Cardiac muscle cell (in vitro differentiated cells and primary cell): ENCODE measurements around the gene FAM222B. TPM values are rescaled to one million over a fixed set of nuclear protein-coding genes. Genes with fewer than 3 reads are reported as not detected.

Source experiments
- polyA plus RNA-seq: library from polyadenylated mRNA; unstranded; fragments of >200 nt; fragmentation: Nextera tagmentation; extraction: Ambion mirVana; gene quantifications from 2 replicates; pipeline ENCODE4 v1.2.1, GENCODE V29; 2016
- total RNA-seq: library from RNA; depleted of rRNA; stranded (reverse); fragments of >200 nt; gene quantifications from 2 replicates; pipeline ENCODE4 v1.2.3, GENCODE V29; 2016

The FAM222B gene
- total and polyA plus RNA-seq, 2 experiments from 2014 or later = 19.4 to 34.1 TPM

Other genes starting within 250 kb of the FAM222B start
- gene SPAG5, start 243.8 kb downstream of the FAM222B start, total RNA-seq = 9.8 and 52.7 TPM in 2 replicates
- 27.0 and 84.6 TPM in 2 replicates for gene SPAG5, start 243.8 kb downstream of the FAM222B start, polyA plus RNA-seq
- gene RSKR, start 228.6 kb downstream of the FAM222B start, total RNA-seq = 7.3 and 16.2 TPM in 2 replicates
- 2.8 and 3.5 TPM in 2 replicates for gene RSKR, start 228.6 kb downstream of the FAM222B start, polyA plus RNA-seq
- gene BLTP2, start 197.6 kb downstream of the FAM222B start, total RNA-seq = 67.3 and 89.0 TPM in 2 replicates
- 49.2 and 49.9 TPM in 2 replicates for gene BLTP2, start 197.6 kb downstream of the FAM222B start, polyA plus RNA-seq
- gene SDF2, start 180.9 kb downstream of the FAM222B start, total RNA-seq = 26.1 and 33.9 TPM in 2 replicates
- gene SDF2, start 180.9 kb downstream of the FAM222B start, polyA plus RNA-seq = 69.0 and 85.7 TPM in 2 replicates
- 33.5 and 67.8 TPM in 2 replicates for gene SUPT6H, start 180.6 kb downstream of the FAM222B start, total RNA-seq
- 29.7 and 33.7 TPM in 2 replicates for gene SUPT6H, start 180.6 kb downstream of the FAM222B start, polyA plus RNA-seq
- gene PROCA1, start 130.9 kb downstream of the FAM222B start, total RNA-seq = 19.4 and 44.8 TPM in 2 replicates
- 7.8 and 11.1 TPM in 2 replicates for gene PROCA1, start 130.9 kb downstream of the FAM222B start, polyA plus RNA-seq
- 256 and 276 TPM in 2 replicates for gene RAB34, start 124.9 kb downstream of the FAM222B start, total RNA-seq
- gene RAB34, start 124.9 kb downstream of the FAM222B start, polyA plus RNA-seq = 177 and 186 TPM in 2 replicates
- gene RPL23A, start 122.8 kb downstream of the FAM222B start, total RNA-seq = 332 and 489 TPM in 2 replicates
- gene RPL23A, start 122.8 kb downstream of the FAM222B start, polyA plus RNA-seq = 944 and 1,028 TPM in 2 replicates
- gene TLCD1, start 116.6 kb downstream of the FAM222B start, total RNA-seq = 3.0 and 7.8 TPM in 2 replicates
- 7.2 and 15.4 TPM in 2 replicates for gene TLCD1, start 116.6 kb downstream of the FAM222B start, polyA plus RNA-seq
- 5.0 and 7.7 TPM in 2 replicates for gene NEK8, start 114.0 kb downstream of the FAM222B start, total RNA-seq
- gene NEK8, start 114.0 kb downstream of the FAM222B start, polyA plus RNA-seq = 9.0 and 13.6 TPM in 2 replicates
- 53.8 and 57.8 TPM in 2 replicates for gene TRAF4, start 98.8 kb downstream of the FAM222B start, total RNA-seq
- gene TRAF4, start 98.8 kb downstream of the FAM222B start, polyA plus RNA-seq = 27.2 and 34.1 TPM in 2 replicates
- gene ERAL1, start 12.2 kb upstream of the FAM222B start, total RNA-seq = 32.3 and 44.3 TPM in 2 replicates
- gene ERAL1, start 12.2 kb upstream of the FAM222B start, polyA plus RNA-seq = 75.2 and 77.1 TPM in 2 replicates
- 102 and 110 TPM in 2 replicates for gene FLOT2, start 54.9 kb upstream of the FAM222B start, total RNA-seq
- gene FLOT2, start 54.9 kb upstream of the FAM222B start, polyA plus RNA-seq = 145 and 158 TPM in 2 replicates
- 40.9 and 44.6 TPM in 2 replicates for gene DHRS13, start 60.3 kb upstream of the FAM222B start, total RNA-seq
- 28.1 and 35.4 TPM in 2 replicates for gene DHRS13, start 60.3 kb upstream of the FAM222B start, polyA plus RNA-seq
- gene PHF12, start 108.7 kb upstream of the FAM222B start, total RNA-seq = 45.6 and 46.1 TPM in 2 replicates
- gene PHF12, start 108.7 kb upstream of the FAM222B start, polyA plus RNA-seq = 11.6 and 17.9 TPM in 2 replicates
- gene SEZ6, start 163.2 kb upstream of the FAM222B start, total RNA-seq = 0.07 and 0.21 TPM in 2 replicates
- 0.91 and 0.95 TPM in 2 replicates for gene SEZ6, start 163.2 kb upstream of the FAM222B start, polyA plus RNA-seq
- gene PIPOX, start 200.4 kb upstream of the FAM222B start, total RNA-seq = 6.5 TPM in 2 replicates
- 3.6 and 5.3 TPM in 2 replicates for gene PIPOX, start 200.4 kb upstream of the FAM222B start, polyA plus RNA-seq